Vagina (tissue), 2 donors: ENCODE data around the gene SMG7.

ENCODE experiments used
- CTCF ChIP-seq, 3 experiments: fragments of 450-650 bp in 2 of 3; fragments of 200-600 bp in 1 of 3; sonication (generic) in 1 of 3; IDR thresholded peaks; one replicate each; pipeline ENCODE4 v1.5.1; 2017 to 2019; ENCODE audit warnings: antibody characterized with exemption in 3 of 3, mild to moderate bottlenecking in 2 of 3, moderate library complexity in 2 of 3
- POLR2A ChIP-seq, 2 donors: fragments of 450-650 bp; IDR thresholded peaks; one replicate each; pipeline ENCODE4 v1.6.1; 2017; ENCODE audit warnings: antibody characterized with exemption in 2 of 2, mild to moderate bottlenecking in 2 of 2, moderate library complexity in 2 of 2

GRCh38 chr1:183585038-183585437, 112.7 kb downstream of the SMG7 start:
- TF ChIP-seq CTCF (IDR thresholded peaks at IDR 0.05) (no peak), POLR2A (IDR thresholded peaks at IDR 0.05) (no peak)
